ENCODE measurements around the gene ASXL2.

DNA sequence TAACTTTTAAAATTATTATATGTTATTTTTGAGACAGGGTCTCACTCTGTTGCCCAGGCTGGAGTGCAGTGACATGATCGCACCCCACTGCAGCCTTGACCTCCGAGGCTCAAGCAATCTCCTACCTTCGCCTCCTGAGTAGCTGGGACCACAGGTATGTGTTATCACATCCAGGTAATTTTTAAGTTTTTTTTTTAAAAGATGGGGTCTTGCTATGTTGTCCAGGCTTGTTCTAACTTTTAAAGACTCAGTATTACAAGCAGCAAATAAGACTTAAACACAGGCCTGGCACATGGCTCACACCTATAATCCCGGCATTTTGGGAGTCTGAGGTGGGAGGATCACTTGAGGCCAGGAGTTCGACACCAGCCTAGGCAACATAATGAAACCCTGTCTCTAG lies 101.2 kb downstream of the ASXL2 start:
- TF ChIP-seq EZH2 (IDR thresholded peaks at IDR 0.05; ENCODE audit: borderline replicate concordance, insufficient read depth, low read length, poor library complexity, severe bottlenecking) (no peak), CTCF (IDR thresholded peaks at IDR 0.05; ENCODE audit: poor library complexity, severe bottlenecking) (no peak), RAD21 (conservative IDR thresholded peaks at IDR 0.05) (no peak), TAF1 (IDR thresholded peaks at IDR 0.05; ENCODE audit: low read depth) (no peak), SMC3 (conservative IDR thresholded peaks at IDR 0.05; ENCODE audit: poor library complexity) (no peak), POLR2AphosphoS5 (IDR thresholded peaks at IDR 0.05) (no peak), EP300 (conservative IDR thresholded peaks at IDR 0.05; ENCODE audit: poor library complexity, severe bottlenecking) (no peak)
- TF ChIP-seq, protein P1, sequence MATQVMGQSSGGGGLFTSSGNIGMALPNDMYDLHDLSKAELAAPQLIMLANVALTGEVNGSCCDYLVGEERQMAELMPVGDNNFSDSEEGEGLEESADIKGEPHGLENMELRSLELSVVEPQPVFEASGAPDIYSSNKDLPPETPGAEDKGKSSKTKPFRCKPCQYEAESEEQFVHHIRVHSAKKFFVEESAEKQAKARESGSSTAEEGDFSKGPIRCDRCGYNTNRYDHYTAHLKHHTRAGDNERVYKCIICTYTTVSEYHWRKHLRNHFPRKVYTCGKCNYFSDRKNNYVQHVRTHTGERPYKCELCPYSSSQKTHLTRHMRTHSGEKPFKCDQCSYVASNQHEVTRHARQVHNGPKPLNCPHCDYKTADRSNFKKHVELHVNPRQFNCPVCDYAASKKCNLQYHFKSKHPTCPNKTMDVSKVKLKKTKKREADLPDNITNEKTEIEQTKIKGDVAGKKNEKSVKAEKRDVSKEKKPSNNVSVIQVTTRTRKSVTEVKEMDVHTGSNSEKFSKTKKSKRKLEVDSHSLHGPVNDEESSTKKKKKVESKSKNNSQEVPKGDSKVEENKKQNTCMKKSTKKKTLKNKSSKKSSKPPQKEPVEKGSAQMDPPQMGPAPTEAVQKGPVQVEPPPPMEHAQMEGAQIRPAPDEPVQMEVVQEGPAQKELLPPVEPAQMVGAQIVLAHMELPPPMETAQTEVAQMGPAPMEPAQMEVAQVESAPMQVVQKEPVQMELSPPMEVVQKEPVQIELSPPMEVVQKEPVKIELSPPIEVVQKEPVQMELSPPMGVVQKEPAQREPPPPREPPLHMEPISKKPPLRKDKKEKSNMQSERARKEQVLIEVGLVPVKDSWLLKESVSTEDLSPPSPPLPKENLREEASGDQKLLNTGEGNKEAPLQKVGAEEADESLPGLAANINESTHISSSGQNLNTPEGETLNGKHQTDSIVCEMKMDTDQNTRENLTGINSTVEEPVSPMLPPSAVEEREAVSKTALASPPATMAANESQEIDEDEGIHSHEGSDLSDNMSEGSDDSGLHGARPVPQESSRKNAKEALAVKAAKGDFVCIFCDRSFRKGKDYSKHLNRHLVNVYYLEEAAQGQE (IDR thresholded peaks at IDR 0.05; ENCODE audit: borderline replicate concordance), result no peak

Measured in neural cell (in vitro differentiated cells).